Calu3 (cell line): ENCODE results near the gene ANKS1B. TPM values are rescaled to one million over a fixed set of nuclear protein-coding genes. Genes with fewer than 3 reads are reported as not detected.
"Not testable (repeated sequence)": the region's sequence is repeated elsewhere in the genome, so short reads cannot be mapped to it uniquely, and the experiment has no call there.

ENCODE experiments used
- BruUV-seq: library from RNA; stranded (reverse); fragments of 400-500 nt; replicated peaks from 2 replicates; lab custom pipeline; 2021; lab: Mats Ljungman, UMichigan
- CTCF ChIA-PET: fragments of 300-600 bp; sonication (Branson Sonifier 250); formaldehyde crosslinking; loops from one replicate; lab custom pipeline; 2022; ENCODE audit warnings: antibody characterized with exemption; lab: Charles Lee
- DNase-seq: peaks from one replicate; pipeline ENCODE4 v3.0.0; 2022
- H3K27ac Mint-ChIP-seq: one replicate; pipeline ENCODE4 v1.8.0; 2022; ENCODE audit warnings: mixed read lengths; ENCODE audit not compliant: unreplicated experiment
- H3K27me3 Mint-ChIP-seq: one replicate; pipeline ENCODE4 v1.8.0; 2022; ENCODE audit warnings: mixed read lengths; ENCODE audit not compliant: unreplicated experiment
- H3K36me3 Mint-ChIP-seq: one replicate; pipeline ENCODE4 v1.8.0; 2022; ENCODE audit warnings: mild to moderate bottlenecking, moderate library complexity, mixed read lengths; ENCODE audit not compliant: insufficient read depth, unreplicated experiment
- H3K4me1 Mint-ChIP-seq: one replicate; pipeline ENCODE4 v1.8.0; 2022; ENCODE audit warnings: mild to moderate bottlenecking, low read depth, mixed read lengths; ENCODE audit not compliant: unreplicated experiment
- H3K4me3 Mint-ChIP-seq: one replicate; pipeline ENCODE4 v1.8.0; 2022; ENCODE audit warnings: mild to moderate bottlenecking, low read depth, moderate library complexity, mixed read lengths; ENCODE audit not compliant: unreplicated experiment
- H3K9me3 Mint-ChIP-seq: one replicate; pipeline ENCODE4 v1.8.0; 2022; ENCODE audit warnings: low read depth, mixed read lengths; ENCODE audit not compliant: unreplicated experiment
- CTCF ChIP-seq: fragments of 200-600 bp; IDR thresholded peaks from one replicate; pipeline ENCODE4 v1.8.0; 2022; ENCODE audit warnings: antibody characterized with exemption; ENCODE audit not compliant: unreplicated experiment
- intact Hi-C: fragments of 100-400 bp; cut with micrococcal nuclease; formaldehyde crosslinking; loops from one replicate; pipeline ENCODE4 v1.10.0; 2022; ENCODE audit not compliant: unreplicated experiment
- total RNA-seq: library from RNA; stranded (reverse); gene quantifications from 2 replicates; pipeline ENCODE4 v1.2.3, GENCODE V29; 2022

The ANKS1B gene
- total RNA-seq, 1 experiment from 2014 or later, result 1.7 TPM

GRCh38 chr12:98840325-98840724 is 1144.4 kb downstream of the ANKS1B start:
- no peak for TF ChIP-seq CTCF
- CTCF ChIA-PET, result no interaction called here
- H3K27ac Mint-ChIP-seq, result no peak overlapping the region
- no peaks in the 10 kb centered on the region for H3K4me1 Mint-ChIP-seq
- peaks cover 86% of the 10 kb centered on the region for H3K27me3 Mint-ChIP-seq
- DNase-seq, result no peak
- intact Hi-C loops, result no loop called here
- no peaks in the 10 kb centered on the region for H3K36me3 Mint-ChIP-seq
- BruUV-seq, result no TSS peak
- H3K9me3 Mint-ChIP-seq, result no peaks in the 10 kb centered on the region
- no peak overlapping the region for H3K4me3 Mint-ChIP-seq

- H3K27me3 Mint-ChIP-seq, result peaks cover 97% of the 10 kb centered on the region
- H3K4me1 Mint-ChIP-seq, result no peaks in the 10 kb centered on the region
- no peak for DNase-seq
- intact Hi-C loops, result loop anchor here (5.0 kb wide), 1 partner anchor 44 kb away; no protein-coding TSS in a partner anchor
- no TSS peak for BruUV-seq
- CTCF ChIA-PET, result interaction anchor here (0.6 kb wide), 1 partner anchor 267 kb away, joined by 3 read pairs; no protein-coding TSS in a partner anchor
- no peak overlapping the region for H3K4me3 Mint-ChIP-seq
- H3K27ac Mint-ChIP-seq, result no peak overlapping the region
- no peak for TF ChIP-seq CTCF
- no peaks in the 10 kb centered on the region for H3K9me3 Mint-ChIP-seq
- H3K36me3 Mint-ChIP-seq, result no peaks in the 10 kb centered on the region
These were observed 1146.5 kb downstream of the ANKS1B start for GRCh38 chr12:98838231-98838647.

GRCh38 chr12:98837134-98837752 is 1147.5 kb downstream of the ANKS1B start:
- intact Hi-C loops, result loop anchor here (5.0 kb wide), 1 partner anchor 45 kb away; no protein-coding TSS in a partner anchor
- H3K4me1 Mint-ChIP-seq, H3K27ac Mint-ChIP-seq, BruUV-seq, H3K36me3 Mint-ChIP-seq, H3K9me3 Mint-ChIP-seq, H3K4me3 Mint-ChIP-seq, CTCF ChIA-PET, DNase-seq: not testable (repeated sequence)
- peaks cover 97% of the 10 kb centered on the region for H3K27me3 Mint-ChIP-seq

- Mint-ChIP-seq H3K36me3 (no peaks in the 10 kb centered on the region), H3K27ac (no peak overlapping the region), H3K4me3 (no peak overlapping the region), H3K4me1 (no peaks in the 10 kb centered on the region), H3K27me3 (peaks cover 91% of the 10 kb centered on the region), H3K9me3 (no peaks in the 10 kb centered on the region)
- intact Hi-C loops, result no loop called here
- no peak for TF ChIP-seq CTCF
- CTCF ChIA-PET, result no interaction called here
- no peak for DNase-seq
- no TSS peak for BruUV-seq
These were observed 1154.1 kb downstream of the ANKS1B start for GRCh38 chr12:98830657-98831056.
